ENCODE data around the gene MACROD1. TPM values are rescaled to one million over a fixed set of nuclear protein-coding genes. Genes with fewer than 3 reads are reported as not detected.

The MACROD1 gene
- total RNA-seq, 4 donors from 2014 or later, result 30.6 to 45.0 (median 35.0) TPM

DNA sequence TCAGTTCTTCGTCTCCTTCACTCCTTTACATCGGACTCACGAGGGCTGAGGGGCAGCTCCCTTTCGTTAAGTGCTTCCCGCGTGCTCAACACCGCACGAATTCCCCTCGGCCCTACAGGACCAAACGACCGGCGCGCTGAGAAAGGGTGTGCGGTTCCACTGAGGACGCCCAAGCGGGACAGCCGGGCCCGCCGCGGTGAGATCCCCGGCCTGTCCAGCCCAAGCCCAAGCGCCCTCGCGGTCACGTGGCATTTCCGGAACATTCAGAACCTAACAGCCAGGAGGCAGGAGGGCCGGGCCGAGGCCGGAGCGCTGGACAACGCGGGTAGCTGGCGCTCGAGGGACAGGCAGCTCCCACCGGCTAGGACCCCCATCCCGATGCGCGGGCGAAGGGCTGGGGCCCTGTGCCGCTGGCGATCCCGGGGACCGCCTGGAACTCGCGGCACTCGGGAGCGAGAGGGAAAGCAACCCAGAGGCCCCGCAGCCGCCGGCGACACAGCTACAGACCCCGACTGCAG is 19.3 kb upstream of the MACROD1 start:
- peak overlapping the region; percentile 51 to 77 (median 70) for H3K4me3 ChIP-seq
- H3K27ac ChIP-seq, result peak overlapping the region; percentile 90 to 99 (median 95)
- peak; percentile 78 to 80 for DNase-seq (ENCODE audit: low spot score in 2 of 2)
- peak; percentile 29 to 98 for TF ChIP-seq EP300 (IDR thresholded peaks at IDR 0.05)
- TF ChIP-seq, protein P1, sequence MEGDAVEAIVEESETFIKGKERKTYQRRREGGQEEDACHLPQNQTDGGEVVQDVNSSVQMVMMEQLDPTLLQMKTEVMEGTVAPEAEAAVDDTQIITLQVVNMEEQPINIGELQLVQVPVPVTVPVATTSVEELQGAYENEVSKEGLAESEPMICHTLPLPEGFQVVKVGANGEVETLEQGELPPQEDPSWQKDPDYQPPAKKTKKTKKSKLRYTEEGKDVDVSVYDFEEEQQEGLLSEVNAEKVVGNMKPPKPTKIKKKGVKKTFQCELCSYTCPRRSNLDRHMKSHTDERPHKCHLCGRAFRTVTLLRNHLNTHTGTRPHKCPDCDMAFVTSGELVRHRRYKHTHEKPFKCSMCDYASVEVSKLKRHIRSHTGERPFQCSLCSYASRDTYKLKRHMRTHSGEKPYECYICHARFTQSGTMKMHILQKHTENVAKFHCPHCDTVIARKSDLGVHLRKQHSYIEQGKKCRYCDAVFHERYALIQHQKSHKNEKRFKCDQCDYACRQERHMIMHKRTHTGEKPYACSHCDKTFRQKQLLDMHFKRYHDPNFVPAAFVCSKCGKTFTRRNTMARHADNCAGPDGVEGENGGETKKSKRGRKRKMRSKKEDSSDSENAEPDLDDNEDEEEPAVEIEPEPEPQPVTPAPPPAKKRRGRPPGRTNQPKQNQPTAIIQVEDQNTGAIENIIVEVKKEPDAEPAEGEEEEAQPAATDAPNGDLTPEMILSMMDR (IDR thresholded peaks at IDR 0.05), result peak; percentile 30 to 81 (median 42)
- peak; percentile 99 for TF ChIP-seq POLR2A (IDR thresholded peaks at IDR 0.05)
- H3K36me3 ChIP-seq, result no peaks in the 10 kb centered on the region
- 0 to 4% methylated on average over 15 to 35 of the region's 52 CpGs for WGBS, 2 donors
- peaks cover 0 to 47% (median 37%) of the 10 kb centered on the region in 4 donors for H3K4me1 ChIP-seq
- no peaks in the 10 kb centered on the region for H3K27me3 ChIP-seq
- no peaks in the 10 kb centered on the region for H3K9me3 ChIP-seq

DNA sequence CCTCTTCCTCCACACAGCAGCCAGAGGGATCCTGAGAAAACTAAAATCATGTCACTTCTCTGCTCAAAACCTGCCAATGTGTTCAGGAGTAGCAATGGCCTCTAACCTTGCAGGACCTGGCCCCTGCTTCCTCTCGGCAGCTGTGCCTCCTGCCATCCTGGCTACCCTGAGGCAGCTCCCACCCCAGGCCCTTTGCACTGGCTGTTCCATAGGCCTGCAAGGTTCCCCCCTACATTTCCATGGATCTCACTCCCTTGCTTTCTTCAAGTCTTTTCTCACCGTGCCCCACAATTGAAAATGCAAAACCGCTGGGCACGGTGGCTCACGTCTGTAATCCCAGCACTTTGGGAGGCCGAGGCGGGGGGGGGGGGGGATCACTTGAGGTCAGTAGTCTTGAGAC is 18.0 kb upstream of the MACROD1 start:
- DNase-seq (ENCODE audit: low spot score in 2 of 2), result no peak
- Histone ChIP-seq H3K36me3 (no peaks in the 10 kb centered on the region), H3K4me3 (no peak overlapping the region), H3K27me3 (no peaks in the 10 kb centered on the region), H3K4me1 (peaks cover 0 to 50% (median 32%) of the 10 kb centered on the region in 4 donors), H3K9me3 (no peaks in the 10 kb centered on the region), H3K27ac (peak overlapping the region in 2 of 4 donors; percentile 94 to 99)
- WGBS, 2 donors, result 85 to 90% methylated on average over 6 to 7 of the region's 7 CpGs
- TF ChIP-seq EP300 (IDR thresholded peaks at IDR 0.05) (no peak), POLR2A (IDR thresholded peaks at IDR 0.05) (no peak)
- TF ChIP-seq, protein P1 (IDR thresholded peaks at IDR 0.05), result no peak

DNA sequence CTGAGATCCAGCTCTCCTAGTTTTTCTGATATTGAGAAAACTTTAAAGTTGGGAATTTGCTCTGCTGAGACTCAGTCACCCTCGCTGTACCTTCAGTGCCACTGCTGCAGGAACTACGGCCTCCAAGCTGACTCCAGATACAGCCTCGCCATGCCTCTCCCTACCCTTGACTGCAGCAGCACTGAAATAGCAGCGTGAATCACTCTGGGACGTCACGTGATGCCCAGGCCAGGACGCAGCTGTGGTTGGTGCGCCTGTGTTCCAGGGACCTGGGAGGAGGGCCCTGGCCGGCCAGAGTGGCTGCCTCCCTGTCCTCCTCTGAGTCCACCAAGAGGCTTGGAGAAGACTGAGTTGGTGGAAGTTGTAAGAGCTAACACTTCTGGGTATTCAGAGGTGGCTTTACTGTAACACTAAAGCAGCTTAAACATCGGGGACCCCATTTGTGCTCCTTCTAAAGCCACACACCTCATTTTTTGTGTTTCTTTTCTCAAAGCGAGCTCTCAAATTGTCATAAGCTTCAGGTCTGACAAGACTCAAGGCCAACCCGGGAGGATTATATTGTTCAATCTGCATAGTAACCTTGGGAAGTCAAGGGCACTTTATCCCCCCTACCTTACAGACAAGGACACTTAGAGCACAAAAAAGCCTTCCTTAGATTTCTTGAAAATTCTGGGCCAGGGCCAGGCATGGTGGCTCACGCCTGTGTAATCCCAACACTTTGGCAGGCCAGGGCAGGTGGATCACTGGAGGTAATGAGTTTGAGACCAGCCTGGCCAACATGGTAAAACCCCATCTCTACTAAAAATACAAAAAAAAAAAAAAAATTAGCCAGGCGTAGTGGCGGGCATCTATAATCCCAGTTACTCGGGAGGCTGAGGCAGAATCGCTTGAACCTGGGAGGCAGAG is 15.8 kb upstream of the MACROD1 start:
- DNase-seq (ENCODE audit: low spot score in 2 of 2), result peak; percentile 88 to 89
- H3K4me1 ChIP-seq, result peaks cover 0 to 50% (median 32%) of the 10 kb centered on the region in 4 donors
- no peaks in the 10 kb centered on the region for H3K9me3 ChIP-seq
- no peaks in the 10 kb centered on the region for H3K27me3 ChIP-seq
- H3K27ac ChIP-seq, result peak overlapping the region; percentile 68 to 94 (median 76)
- no peaks in the 10 kb centered on the region for H3K36me3 ChIP-seq
- peak overlapping the region in 2 of 4 donors; percentile 0 to 16 for H3K4me3 ChIP-seq
- TF ChIP-seq, protein P1 (IDR thresholded peaks at IDR 0.05), result peak in 1 of 5 experiments; percentile 24
- TF ChIP-seq EP300 (IDR thresholded peaks at IDR 0.05) (peak; percentile 45 to 96), POLR2A (IDR thresholded peaks at IDR 0.05) (peak; percentile 90 to 91)
- 34 to 42% methylated on average over 16 to 17 of the region's 17 CpGs for WGBS, 2 donors

DNA sequence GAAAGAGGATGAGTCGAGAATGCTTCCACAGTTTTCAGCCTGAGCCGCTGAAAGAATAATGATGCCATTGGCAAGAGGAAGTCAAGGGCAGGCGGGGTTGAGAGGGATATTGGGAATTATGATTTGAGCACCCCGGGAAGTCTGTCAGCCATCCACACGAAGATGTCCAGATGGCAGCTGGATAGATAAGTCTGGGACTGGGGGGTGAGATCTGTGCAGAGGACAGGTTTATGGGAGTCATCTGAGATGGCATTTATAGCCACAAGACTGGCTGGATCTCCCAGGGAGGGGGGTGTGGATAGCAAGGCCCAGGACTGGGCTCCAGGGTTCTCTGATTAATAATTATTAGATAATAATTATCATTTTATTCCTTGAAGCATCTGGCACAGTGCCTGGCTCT is 15.0 kb upstream of the MACROD1 start:
- Histone ChIP-seq H3K36me3 (no peaks in the 10 kb centered on the region), H3K27me3 (no peaks in the 10 kb centered on the region), H3K4me1 (peaks cover 0 to 50% (median 32%) of the 10 kb centered on the region in 4 donors), H3K4me3 (no peak overlapping the region), H3K27ac (peak overlapping the region; percentile 68 to 94 (median 76)), H3K9me3 (no peaks in the 10 kb centered on the region)
- 41 to 55% methylated on average over 5 of the region's 5 CpGs for WGBS, 2 donors
- TF ChIP-seq EP300 (IDR thresholded peaks at IDR 0.05) (no peak), POLR2A (IDR thresholded peaks at IDR 0.05) (no peak)
- TF ChIP-seq, protein P1 (IDR thresholded peaks at IDR 0.05), result no peak
- no peak for DNase-seq (ENCODE audit: low spot score in 2 of 2)
